Liver (tissue), 9 donors: ENCODE results near the gene MORC4. TPM values are rescaled to one million over a fixed set of nuclear protein-coding genes. Genes with fewer than 3 reads are reported as not detected.

Experiments used
- DNase-seq: peaks from one replicate; pipeline ENCODE4 v3.0.0-alpha.2; 2017; ENCODE audit warnings: low spot score
- H3K27ac ChIP-seq, 2 donors: one replicate each; pipeline ENCODE4 v1.7.0; 2013; ENCODE audit warnings: inconsistent platforms in 2 of 2, low read length in 2 of 2, control low read depth in 1 of 2, low read depth in 1 of 2, mild to moderate bottlenecking in 1 of 2
- H3K27me3 ChIP-seq, 4 donors: one replicate each; pipeline versions ENCODE4 v1.6.1 to v1.7.0; 2013; ENCODE audit warnings: low read length in 3 of 4, inconsistent platforms in 1 of 4, mild to moderate bottlenecking in 1 of 4, moderate library complexity in 1 of 4; ENCODE audit not compliant: control insufficient read depth in 4 of 4, insufficient read depth in 4 of 4
- H3K36me3 ChIP-seq, 4 donors: one replicate each; pipeline versions ENCODE4 v1.6.1 to v1.7.0; 2013; ENCODE audit warnings: low read length in 3 of 4, mild to moderate bottlenecking in 3 of 4, low read depth in 1 of 4, moderate library complexity in 1 of 4; ENCODE audit not compliant: control insufficient read depth in 4 of 4, insufficient read depth in 3 of 4
- H3K4me1 ChIP-seq, 4 donors: one replicate each; pipeline versions ENCODE4 v1.6.1 to v1.7.0; 2013; ENCODE audit warnings: low read length in 3 of 4, mild to moderate bottlenecking in 3 of 4, moderate library complexity in 1 of 4; ENCODE audit not compliant: control insufficient read depth in 4 of 4, insufficient read depth in 4 of 4
- H3K4me3 ChIP-seq, 3 donors: one replicate each; pipeline versions ENCODE4 v1.6.1 to v1.7.0; 2013; ENCODE audit warnings: low read length in 3 of 3, control low read depth in 1 of 3, low read depth in 1 of 3, mild to moderate bottlenecking in 1 of 3
- H3K9ac ChIP-seq, 2 donors: one replicate each; pipeline ENCODE4 v1.7.0; 2013; ENCODE audit warnings: low read length in 2 of 2, mild to moderate bottlenecking in 2 of 2, moderate library complexity in 2 of 2, control low read depth in 1 of 2, low read depth in 1 of 2
- H3K9me3 ChIP-seq, 4 donors: one replicate each; pipeline versions ENCODE4 v1.6.1 to v1.7.0; 2013; ENCODE audit warnings: low read length in 3 of 4; ENCODE audit not compliant: control insufficient read depth in 4 of 4
- ATF3 ChIP-seq: IDR thresholded peaks from 2 replicates; pipeline ENCODE4 v1.6.1; 2016; ENCODE audit warnings: antibody characterized with exemption
- CTCF ChIP-seq: fragments of 150-350 bp; IDR thresholded peaks from 2 replicates; pipeline ENCODE4 v1.5.1; 2017; ENCODE audit warnings: improper control_type of control experiment, low read depth, low read length; ENCODE audit not compliant: missing input control
- HNF4A ChIP-seq, 2 donors: conservative IDR thresholded peaks; 2 replicates each; pipeline ENCODE4 v1.6.1; 2016; ENCODE audit warnings: antibody characterized with exemption in 2 of 2, mild to moderate bottlenecking in 2 of 2
- JUND ChIP-seq, 2 donors: IDR thresholded peaks; 2 replicates each; pipeline ENCODE4 v1.6.1; 2016; ENCODE audit warnings: antibody characterized with exemption in 2 of 2
- NR2F2 ChIP-seq: IDR thresholded peaks from 2 replicates; pipeline ENCODE4 v1.6.1; 2016; ENCODE audit warnings: antibody characterized with exemption
- RAD21 ChIP-seq, 2 donors: IDR thresholded peaks; 2 replicates each; pipeline ENCODE4 v1.6.1; 2016; ENCODE audit warnings: antibody characterized with exemption in 2 of 2, mild to moderate bottlenecking in 2 of 2
- REST ChIP-seq: IDR thresholded peaks from 2 replicates; pipeline ENCODE4 v1.6.1; 2016; ENCODE audit warnings: antibody characterized with exemption, mild to moderate bottlenecking
- RXRA ChIP-seq, 2 donors: IDR thresholded peaks; 2 replicates each; pipeline ENCODE4 v1.6.1; 2017 to 2018; ENCODE audit warnings: antibody characterized with exemption in 2 of 2, mild to moderate bottlenecking in 1 of 2
- SP1 ChIP-seq: IDR thresholded peaks from 2 replicates; pipeline ENCODE4 v1.6.1; 2018; ENCODE audit warnings: antibody characterized with exemption, mild to moderate bottlenecking
- TAF1 ChIP-seq: conservative IDR thresholded peaks from 2 replicates; pipeline ENCODE4 v1.6.1; 2016; ENCODE audit warnings: antibody characterized with exemption, mild to moderate bottlenecking
- YY1 ChIP-seq: IDR thresholded peaks from 2 replicates; pipeline ENCODE4 v1.6.1; 2016; ENCODE audit warnings: antibody characterized with exemption, mild to moderate bottlenecking
- ZBTB33 ChIP-seq: IDR thresholded peaks from 2 replicates; pipeline ENCODE4 v1.6.1; 2016; ENCODE audit warnings: antibody characterized with exemption
- WGBS: extraction: QIAGEN DNeasy Blood & Tissue Kit; methylation state at CpG from one replicate; pipeline ENCODE4 v1.1.7; 2013; 5-methylcytosine and 5-hydroxymethylcytosine counted together
- polyA plus RNA-seq, 2 donors: library from polyadenylated mRNA; stranded (reverse) in 1 of 2; unstranded in 1 of 2; fragments of 200-250 nt in 1 of 2; fragments of >200 nt in 1 of 2; fragmentation: Nextera tagmentation in 1 of 2; extraction: Ambion mirVana in 1 of 2; gene quantifications; one replicate each; pipeline versions ENCODE4 v1.2.1 to v1.2.3, GENCODE V29; 2013 to 2015
- total RNA-seq, 2 donors: library from RNA; depleted of rRNA; stranded (reverse); fragments of >200 nt; gene quantifications; one replicate each; pipeline ENCODE4 v1.2.3, GENCODE V29; 2014
- donor health status: healthy.
- donor health status: healthy.
- donor health status: healthy.
- donor health status: healthy.
- donor health status: healthy.

The MORC4 gene
- total and polyA plus RNA-seq, 4 donors = 5.8 to 11.0 (median 8.4) TPM

- TF ChIP-seq NR2F2 = no peak
- TF ChIP-seq REST = no peak
Measured at GRCh38 chrX:106980952-106981626, 18.9 kb downstream of the MORC4 start (continued).

- Histone ChIP-seq H3K4me1 (peaks cover 0 to 13% (median 3%) of the 10 kb centered on the region in 4 donors), H3K4me3 (no peak overlapping the region), H3K36me3 (no peaks in the 10 kb centered on the region), H3K27me3 (no peaks in the 10 kb centered on the region), H3K9me3 (no peaks in the 10 kb centered on the region), H3K27ac (no peak overlapping the region), H3K9ac (no peak overlapping the region)
- TF ChIP-seq TAF1 (no peak), ZBTB33 (no peak), NR2F2 (no peak), JUND (IDR thresholded peaks at IDR 0.05) (no peak), YY1 (no peak), RXRA (IDR thresholded peaks at IDR 0.05) (no peak), CTCF (no peak), HNF4A (conservative IDR thresholded peaks at IDR 0.05) (no peak), RAD21 (IDR thresholded peaks at IDR 0.05) (no peak), SP1 (no peak), ATF3 (no peak)
- 92% methylated on average over 3 of the region's 3 CpGs for WGBS
- no peak for DNase-seq
Measured at GRCh38 chrX:106976416-106976815, 23.6 kb downstream of the MORC4 start.
